ENCODE measurements around the gene PUS10.

The PUS10 gene

GRCh38 chr2:60954139-60954538 is 63.9 kb downstream of the PUS10 start:
- no peak for TF ChIP-seq ZBTB7A (tag by site-specific recombination; IDR thresholded peaks at IDR 0.05; ENCODE audit: low read depth)
- no peak for TF ChIP-seq ZNF701 (tag by site-specific recombination; IDR thresholded peaks at IDR 0.05)
- TF ChIP-seq KLF16 (tag by site-specific recombination; IDR thresholded peaks at IDR 0.05) = no peak
- no peak for TF ChIP-seq ZNF501 (tag by site-specific recombination; IDR thresholded peaks at IDR 0.05)
- TF ChIP-seq CTCF (tag by site-specific recombination; IDR thresholded peaks at IDR 0.05) = no peak
- no peaks in the 10 kb centered on the region; the same call in 1 of the 2 replicates for H3K4me1 ChIP-seq (ENCODE audit: control insufficient read depth, insufficient read depth, low read length)
- CTCF ChIA-PET = interaction anchor here (1.3 to 1.5 kb wide), 2 partner anchors 45 to 246 kb away, joined by 4 to 5 read pairs; no protein-coding TSS in a partner anchor
- no peak overlapping the region for H3K4me3 ChIP-seq (ENCODE audit: low read depth, low read length)
- POLR2A ChIA-PET = no interaction called here
- H3K27ac ChIP-seq (ENCODE audit: extremely low read depth, low read depth, low read length) = no peak overlapping the region
- peaks cover 0 to 3% of the 10 kb centered on the region in 2 experiments; a peak in 1 of 3 replicates for H3K36me3 ChIP-seq (ENCODE audit: control insufficient read depth in 2 of 2, insufficient read depth in 1 of 2, low read length in 2 of 2)
- H3K9me3 ChIP-seq (ENCODE audit: control insufficient read depth, insufficient read depth, low read depth, low read length) = no peaks in the 10 kb centered on the region

GRCh38 chr2:60948926-60949579 is 69.0 kb downstream of the PUS10 start:
- TF ChIP-seq CTCF (tag by site-specific recombination; IDR thresholded peaks at IDR 0.05) (no peak), ZNF341 (tag by site-specific recombination; IDR thresholded peaks at IDR 0.05; ENCODE audit: low read depth) (no peak), REPIN1 (tag by site-specific recombination; IDR thresholded peaks at IDR 0.05; ENCODE audit: low read depth) (no peak), ZNF677 (tag by site-specific recombination; IDR thresholded peaks at IDR 0.05) (no peak), GLIS2 (tag by site-specific recombination; IDR thresholded peaks at IDR 0.05) (no peak), ZNF248 (tag by site-specific recombination; IDR thresholded peaks at IDR 0.05) (no peak)
- ChIA-PET POLR2A (no interaction called here), CTCF (no interaction called here)
- Histone ChIP-seq H3K27ac (ENCODE audit: extremely low read depth, low read depth, low read length) (no peak overlapping the region), H3K4me1 (ENCODE audit: control insufficient read depth, insufficient read depth, low read length) (no peaks in the 10 kb centered on the region), H3K36me3 (ENCODE audit: control insufficient read depth in 2 of 2, insufficient read depth in 1 of 2, low read length in 2 of 2) (peaks cover 0 to 3% of the 10 kb centered on the region in 2 experiments; a peak in 1 of 3 replicates), H3K9me3 (ENCODE audit: control insufficient read depth, insufficient read depth, low read depth, low read length) (no peaks in the 10 kb centered on the region), H3K4me3 (ENCODE audit: low read depth, low read length) (no peak overlapping the region)

- Histone ChIP-seq H3K36me3 (ENCODE audit: control insufficient read depth in 2 of 2, insufficient read depth in 1 of 2, low read length in 2 of 2) (peaks cover 0 to 3% of the 10 kb centered on the region in 2 experiments; a peak in 1 of 3 replicates), H3K9me3 (ENCODE audit: control insufficient read depth, insufficient read depth, low read depth, low read length) (no peaks in the 10 kb centered on the region), H3K4me3 (ENCODE audit: low read depth, low read length) (no peak overlapping the region), H3K27ac (ENCODE audit: extremely low read depth, low read depth, low read length) (no peak overlapping the region), H3K4me1 (ENCODE audit: control insufficient read depth, insufficient read depth, low read length) (no peaks in the 10 kb centered on the region)
- CTCF ChIA-PET = interaction anchor here (1.3 kb wide), 1 partner anchor 10 kb away, joined by 3 read pairs; no protein-coding TSS in a partner anchor
- TF ChIP-seq KLF8 (tag by site-specific recombination; IDR thresholded peaks at IDR 0.05) (no peak), SCRT1 (tag by site-specific recombination; IDR thresholded peaks at IDR 0.05; ENCODE audit: borderline replicate concordance) (no peak), ZNF544 (tag by site-specific recombination; IDR thresholded peaks at IDR 0.05) (no peak), ZBTB26 (tag by site-specific recombination; optimal IDR thresholded peaks at IDR 0.05) (no peak), ZBTB10 (tag by site-specific recombination; IDR thresholded peaks at IDR 0.05) (no peak), ZNF791 (tag by site-specific recombination; IDR thresholded peaks at IDR 0.05) (no peak), ZNF76 (tag by site-specific recombination; IDR thresholded peaks at IDR 0.05; ENCODE audit: borderline replicate concordance, low read depth) (no peak), TCF7L2 (IDR thresholded peaks at IDR 0.05; ENCODE audit: borderline replicate concordance, low read depth, low read length) (no peak), ZNF510 (tag by site-specific recombination; IDR thresholded peaks at IDR 0.05; ENCODE audit: insufficient replicate concordance) (no peak), ZNF670 (tag by site-specific recombination; IDR thresholded peaks at IDR 0.05; ENCODE audit: low read depth) (no peak), ZNF366 (tag by site-specific recombination; conservative IDR thresholded peaks at IDR 0.05) (no peak), ZNF548 (tag by site-specific recombination; IDR thresholded peaks at IDR 0.05) (no peak), ZNF266 (tag by site-specific recombination; IDR thresholded peaks at IDR 0.05; ENCODE audit: low read depth) (no peak), ZNF175 (tag by site-specific recombination; IDR thresholded peaks at IDR 0.05) (no peak)
- POLR2A ChIA-PET = no interaction called here
Measured at GRCh38 chr2:60948161-60948560, 69.9 kb downstream of the PUS10 start.
